Right renal pelvis (tissue), 4 donors: ENCODE measurements around the gene WNT7B. TPM values are rescaled to one million over a fixed set of nuclear protein-coding genes. Genes with fewer than 3 reads are reported as not detected.

ENCODE experiments used
- DNase-seq, 4 donors: peaks; one replicate each; pipeline ENCODE4 v3.0.0-alpha.2; 2013; ENCODE audit warnings: low read depth in 4 of 4, low spot score in 3 of 4, missing footprints in 1 of 4
- polyA plus RNA-seq, 4 donors: library from polyadenylated mRNA; unstranded; fragments of 120-200 nt; gene quantifications; one replicate each; pipeline ENCODE4 v1.2.1, GENCODE V29; 2013; ENCODE audit not compliant: insufficient read length in 4 of 4

WNT7B gene
- polyA plus RNA-seq, 4 donors: 7.7 to 15.6 (median 10.8) TPM

DNA sequence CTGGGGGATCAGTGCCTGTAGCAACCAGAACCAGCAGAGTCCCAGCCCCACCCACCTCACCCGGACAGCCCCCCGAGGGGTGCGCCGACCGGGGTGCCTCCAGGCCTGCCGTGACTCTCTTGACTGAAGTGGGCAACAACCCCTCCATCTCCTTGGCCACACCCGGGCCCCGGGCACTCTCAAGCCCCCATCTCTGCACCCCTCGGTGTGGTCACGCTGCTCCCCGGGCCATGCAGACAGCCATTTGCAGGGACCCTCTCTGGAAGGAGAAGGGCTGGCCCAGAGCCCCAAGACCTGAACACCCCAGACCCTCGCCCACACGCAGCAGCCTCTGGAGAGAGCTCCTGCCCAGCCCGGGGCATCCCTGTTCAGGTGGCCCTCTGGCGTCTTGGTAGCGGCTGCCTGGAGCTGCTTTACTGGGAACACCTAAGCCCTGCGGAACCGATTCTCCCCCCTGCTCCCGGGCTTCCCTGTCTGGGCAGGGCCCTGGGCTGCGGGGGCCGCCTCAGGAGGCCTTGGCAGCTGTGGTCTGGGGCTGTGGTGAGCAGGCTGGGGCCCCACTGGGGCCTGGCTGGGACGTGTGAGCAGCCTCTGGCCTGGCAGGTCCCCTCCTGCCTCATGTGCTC is 84.9 kb downstream of the WNT7B start:
- DNase-seq: no peak

DNA sequence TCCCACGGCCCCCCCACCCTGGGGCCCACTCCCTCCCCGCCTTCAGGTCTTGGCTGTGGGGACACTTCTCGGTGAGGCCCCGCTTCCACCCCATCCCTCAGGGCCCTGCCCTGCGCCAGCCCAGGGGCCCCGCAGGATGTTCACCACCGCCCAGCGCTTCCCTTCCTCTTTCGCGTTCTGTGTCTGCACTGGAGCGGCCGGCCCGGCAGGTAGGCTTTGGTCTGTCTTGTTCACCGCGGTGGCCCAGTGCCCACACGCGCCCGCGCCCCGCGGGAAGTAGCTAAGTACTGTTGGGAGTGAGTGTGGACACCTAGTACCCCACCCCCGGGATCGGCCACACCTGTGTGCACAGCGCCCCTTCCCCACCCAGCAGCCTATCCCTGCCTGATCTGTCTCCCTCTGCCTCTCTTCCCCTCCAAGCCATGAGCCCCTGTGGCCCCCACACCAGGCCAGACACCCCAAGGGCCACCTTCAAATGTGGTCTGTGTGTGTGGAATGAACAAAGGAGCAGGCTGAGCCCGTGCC is 85.4 kb downstream of the WNT7B start:
- DNase-seq: no peak

DNA sequence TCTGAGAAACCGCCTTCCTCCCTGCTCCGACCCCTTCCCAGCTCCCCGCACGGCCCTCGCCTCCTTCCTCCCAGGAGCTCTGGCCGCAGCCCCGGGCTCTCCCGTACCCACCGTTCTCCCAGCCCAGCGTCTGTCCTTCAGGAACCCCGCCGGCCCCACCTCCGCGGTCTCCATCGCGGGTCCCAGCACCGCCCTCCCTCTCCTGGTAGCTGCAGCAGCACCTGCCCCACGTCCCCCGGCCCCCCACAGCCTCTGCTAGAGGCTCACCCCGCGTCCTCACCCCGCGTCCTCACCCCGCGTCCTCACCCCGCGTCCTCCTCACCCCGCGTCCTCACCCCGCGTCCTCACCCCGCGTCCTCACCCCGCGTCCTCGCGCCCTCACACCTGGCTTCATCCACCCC is 85.9 kb downstream of the WNT7B start:
- DNase-seq: no peak

GRCh38 chr22:45890351-45890635 is 86.7 kb downstream of the WNT7B start:
- DNase-seq: no peak

DNA sequence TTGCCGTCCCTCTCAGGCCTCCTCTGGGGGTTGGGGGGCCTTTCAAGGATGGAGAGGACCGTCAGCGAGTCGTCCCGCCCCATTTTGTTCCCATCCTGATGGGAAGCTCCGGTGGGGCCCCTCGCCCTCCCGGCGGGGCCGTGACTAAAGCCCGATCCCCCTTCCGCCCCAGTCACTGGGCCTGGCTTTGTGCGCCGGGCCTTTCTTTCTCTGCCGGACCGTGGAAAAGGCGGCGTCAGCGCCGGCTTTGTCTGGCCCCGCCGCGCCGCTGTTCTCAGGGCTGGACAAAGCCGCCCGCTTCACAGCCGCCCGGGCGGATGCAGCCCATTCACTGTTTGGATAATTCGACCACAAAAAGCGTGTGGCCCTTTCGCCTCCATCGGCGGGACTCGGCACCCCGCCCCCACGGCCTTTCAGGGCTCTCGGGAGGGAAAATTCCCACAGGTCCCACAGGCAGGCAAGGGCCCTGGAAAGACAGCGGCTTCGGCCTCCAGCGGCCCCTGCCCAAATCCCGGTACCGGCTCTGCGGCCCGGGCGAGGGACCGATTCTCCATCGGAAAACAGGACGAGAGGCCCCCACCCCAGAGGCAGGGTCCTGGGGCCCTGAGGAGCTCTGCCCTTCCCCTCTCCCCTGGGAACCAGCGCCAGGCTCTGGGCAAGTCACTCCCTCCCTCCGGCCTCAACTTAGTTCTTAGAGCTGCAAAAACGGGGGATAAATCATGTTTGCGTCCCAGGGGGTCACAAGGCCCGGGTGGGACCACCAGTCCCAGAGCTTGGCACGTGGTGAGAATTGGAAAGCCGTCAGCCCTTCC is 87.2 kb downstream of the WNT7B start:
- DNase-seq: no peak

GRCh38 chr22:45889093-45889538 is 87.8 kb downstream of the WNT7B start:
- no peak for DNase-seq

- no peak for DNase-seq
Observed at GRCh38 chr22:45888221-45889092, 88.5 kb downstream of the WNT7B start.

DNA sequence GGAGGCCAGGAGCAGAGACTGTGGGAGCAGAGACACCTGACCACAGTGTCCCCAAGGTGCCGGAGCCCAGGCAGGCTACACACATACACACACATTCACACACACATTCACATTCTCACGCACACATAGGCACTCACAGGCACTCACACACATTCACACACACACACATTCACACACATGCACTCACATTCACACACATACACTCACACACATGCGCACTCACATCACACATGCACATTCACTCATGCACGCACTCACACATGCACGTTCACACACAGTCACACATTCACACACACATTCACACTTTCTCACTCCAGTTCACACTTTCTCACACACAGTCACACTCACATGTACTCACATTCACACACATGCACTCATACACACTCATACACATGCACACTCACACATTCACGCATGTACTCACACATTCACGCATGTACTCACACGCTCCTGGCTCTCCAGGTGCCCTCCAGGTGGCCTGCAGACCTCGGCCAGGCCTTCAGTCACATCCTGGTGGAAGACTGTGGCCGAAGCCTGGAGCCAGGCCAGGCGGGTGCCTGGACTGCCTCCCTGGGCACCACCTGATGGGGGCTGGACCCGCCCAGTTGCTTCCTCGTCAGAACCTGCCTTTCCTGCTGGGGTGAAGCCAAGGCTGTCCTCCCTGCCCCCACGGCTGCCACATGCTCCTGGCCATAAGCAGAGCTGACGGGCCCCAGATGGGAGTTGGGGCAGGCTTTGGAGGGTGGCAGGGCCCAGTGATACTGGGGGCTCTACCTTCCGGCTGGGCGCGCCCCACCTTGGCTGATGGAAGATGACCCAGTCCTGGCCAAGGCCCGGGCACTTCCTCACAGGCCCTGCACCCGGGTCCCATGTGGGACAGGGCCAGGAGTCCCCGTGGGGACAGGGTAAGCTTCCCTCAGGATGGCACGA is 89.5 kb downstream of the WNT7B start:
- DNase-seq: no peak

DNA sequence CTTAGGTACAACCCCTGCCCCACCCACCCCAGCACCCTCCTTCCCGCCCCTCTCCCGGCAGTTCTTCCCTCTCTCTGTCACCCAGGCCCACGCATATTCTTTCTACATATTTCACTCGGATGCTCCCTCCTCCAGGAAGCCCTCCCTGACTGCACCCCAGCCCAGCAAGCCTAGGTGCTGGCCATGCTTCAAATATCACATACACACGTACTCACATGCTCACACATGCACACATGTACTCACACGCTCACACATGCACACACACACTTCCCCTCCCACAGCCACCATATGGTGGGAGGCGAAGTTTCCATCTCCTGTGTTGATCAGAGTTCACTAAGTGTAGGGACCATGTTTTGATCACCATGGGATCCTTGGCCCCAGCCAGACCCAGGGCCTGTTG is 90.4 kb downstream of the WNT7B start:
- DNase-seq: no peak

GRCh38 chr22:45885941-45886395 is 91.0 kb downstream of the WNT7B start:
- DNase-seq: no peak

DNA sequence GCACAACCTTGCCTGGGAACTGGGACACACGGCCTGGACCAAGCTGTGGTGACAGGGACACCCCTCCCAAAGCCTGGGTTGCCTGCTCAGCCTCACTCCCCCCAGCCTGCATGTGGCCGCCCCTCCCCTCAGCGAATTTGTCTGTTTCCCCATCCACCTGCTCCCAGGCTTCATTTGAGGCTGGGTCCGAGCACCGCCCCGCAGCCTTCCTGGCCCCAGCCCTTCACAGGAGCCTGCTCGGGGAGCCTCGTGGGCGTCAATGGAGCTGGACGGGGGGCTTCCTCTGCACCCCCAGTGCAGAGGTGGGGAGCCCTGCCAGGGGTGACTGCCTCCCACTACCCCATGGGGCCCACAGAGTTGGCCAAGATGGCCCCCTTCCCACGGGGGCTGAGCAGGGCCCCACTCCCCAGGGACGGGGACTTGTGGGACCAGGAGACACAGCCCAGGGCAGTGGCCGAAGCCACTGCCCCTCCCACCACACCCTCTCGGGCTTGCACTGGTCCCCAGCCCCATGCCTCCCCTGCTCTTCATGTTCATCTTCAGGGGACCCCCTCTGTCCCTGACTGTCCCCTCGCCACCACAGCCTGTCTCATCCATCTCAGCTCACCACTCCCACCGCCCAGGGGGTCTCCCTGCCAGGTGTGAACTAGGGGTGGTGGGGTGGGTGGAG is 91.7 kb downstream of the WNT7B start:
- no peak for DNase-seq

DNA sequence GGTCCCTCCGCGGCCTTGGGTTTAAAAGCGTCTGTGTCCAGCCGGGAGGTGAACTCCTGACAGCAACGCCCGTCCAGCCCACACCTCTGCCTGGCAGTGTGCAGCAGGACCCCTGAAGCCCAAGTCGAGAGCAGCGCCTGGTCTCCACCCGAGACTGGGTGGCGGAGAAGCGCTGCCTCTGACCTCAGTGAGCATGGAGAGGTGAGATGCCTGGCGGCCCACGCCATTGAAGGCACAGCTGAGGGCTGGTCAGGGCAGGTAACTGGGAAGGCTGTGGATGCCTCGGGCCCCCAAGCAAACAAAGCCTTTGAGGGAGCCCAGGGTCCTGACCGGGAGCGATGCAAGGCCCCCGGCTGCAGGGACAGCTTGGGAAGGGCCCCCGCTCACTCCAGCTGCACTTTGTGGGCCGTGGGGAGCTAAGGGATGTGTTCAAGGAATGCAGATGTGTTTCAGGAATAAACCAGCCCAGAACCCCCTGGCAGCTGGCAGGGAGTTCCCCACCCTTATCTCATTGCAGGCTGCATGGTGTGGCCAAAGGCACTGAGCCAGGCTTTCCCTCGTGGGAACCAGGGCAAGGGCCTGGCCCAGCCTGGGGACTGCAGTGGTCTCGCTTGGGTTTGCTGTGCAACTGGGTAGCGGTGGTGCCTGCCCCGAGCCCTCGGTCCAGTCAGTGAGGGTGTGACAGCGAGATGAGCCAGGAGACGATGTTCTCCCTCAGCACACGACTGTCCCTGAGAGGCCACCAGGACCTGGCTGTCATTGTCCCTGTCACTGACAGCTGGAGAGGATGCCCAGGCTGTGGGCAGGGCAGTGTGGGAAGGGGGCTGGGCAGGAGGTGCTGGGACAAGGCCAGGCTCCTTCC is 92.5 kb downstream of the WNT7B start:
- DNase-seq: no peak

- DNase-seq: no peak
Observed at GRCh38 chr22:45883811-45884170, 93.2 kb downstream of the WNT7B start.

GRCh38 chr22:45882881-45883810 is 93.8 kb downstream of the WNT7B start:
- DNase-seq: no peak

DNA sequence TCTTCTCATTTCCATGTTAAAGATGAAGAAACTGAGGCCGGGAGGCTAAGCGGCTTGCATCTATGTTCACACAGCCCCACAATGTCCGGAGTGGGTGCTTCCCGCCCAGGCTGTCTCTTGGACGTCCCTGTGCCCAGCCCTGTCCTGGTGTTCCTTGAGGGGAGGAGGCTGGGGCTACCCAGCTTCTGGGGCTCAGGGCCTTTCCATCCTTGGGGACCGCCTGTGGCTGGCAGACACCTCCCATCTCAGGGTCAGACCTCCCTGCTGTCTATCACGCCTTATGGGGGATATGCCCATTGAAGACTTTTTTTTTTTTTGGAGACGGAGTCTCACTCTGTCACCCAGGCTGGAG is 95.5 kb downstream of the WNT7B start:
- DNase-seq: no peak

GRCh38 chr22:45880716-45881523 is 96.0 kb downstream of the WNT7B start:
- no peak for DNase-seq
